Caco-2 (cell line): ENCODE data around the gene ALK. TPM values are rescaled to one million over a fixed set of nuclear protein-coding genes. Genes with fewer than 3 reads are reported as not detected.

ENCODE experiments used
- BruUV-seq: library from RNA; stranded (reverse); fragments of 400-500 nt; replicated peaks from 2 replicates; lab custom pipeline; 2021; lab: Mats Ljungman, UMichigan
- CTCF ChIA-PET: fragments of 300-600 bp; sonication (Branson Sonifier 250); formaldehyde crosslinking; loops from one replicate; lab custom pipeline; 2022; ENCODE audit warnings: antibody characterized with exemption; lab: Charles Lee
- POLR2A ChIA-PET: fragments of 300-600 bp; sonication (Branson Sonifier 250); formaldehyde crosslinking; loops from one replicate; lab custom pipeline; 2022; ENCODE audit warnings: antibody characterized with exemption; lab: Charles Lee
- DNase-seq, 2 experiments: peaks; one replicate each; pipeline versions ENCODE4 v3.0.0 to v3.0.0-alpha.2; 2020 to 2022
- H3K27me3 ChIP-seq: replicated peaks from 2 replicates; pipeline ENCODE4 v1.6.0; 2011; ENCODE audit warnings: low read length; ENCODE audit not compliant: control insufficient read depth, insufficient read depth
- H3K36me3 ChIP-seq: 2 replicates; pipeline ENCODE4 v1.5.1; 2011; ENCODE audit warnings: low read length; ENCODE audit not compliant: control insufficient read depth, insufficient read depth
- H3K4me1 ChIP-seq: fragments of 250-450 bp; sonication (Bioruptor Pico); 2 replicates; pipeline ENCODE4 v1.5.1; 2020; ENCODE audit warnings: mild to moderate bottlenecking
- H3K4me3 ChIP-seq: 2 replicates; pipeline ENCODE4 v1.5.1; 2011; ENCODE audit warnings: low read depth, mild to moderate bottlenecking, control low read depth, low read length
- H3K9me3 ChIP-seq: fragments of 250-450 bp; sonication (Bioruptor Pico); 2 replicates; pipeline ENCODE4 v1.5.1; 2020; ENCODE audit warnings: mild to moderate bottlenecking, moderate library complexity
- H3K27ac Mint-ChIP-seq: one replicate; pipeline ENCODE4 v1.8.0; 2022; ENCODE audit warnings: mixed read lengths; ENCODE audit not compliant: unreplicated experiment
- H3K27me3 Mint-ChIP-seq: one replicate; pipeline ENCODE4 v1.8.0; 2022; ENCODE audit warnings: mixed read lengths; ENCODE audit not compliant: insufficient read depth, unreplicated experiment
- H3K36me3 Mint-ChIP-seq: one replicate; pipeline ENCODE4 v1.8.0; 2022; ENCODE audit warnings: mild to moderate bottlenecking, mixed read lengths; ENCODE audit not compliant: insufficient read depth, unreplicated experiment
- H3K4me1 Mint-ChIP-seq: one replicate; pipeline ENCODE4 v1.8.0; 2022; ENCODE audit warnings: low read depth, mixed read lengths; ENCODE audit not compliant: unreplicated experiment
- H3K4me3 Mint-ChIP-seq: one replicate; pipeline ENCODE4 v1.8.0; 2022; ENCODE audit warnings: mild to moderate bottlenecking, moderate library complexity, mixed read lengths; ENCODE audit not compliant: unreplicated experiment
- H3K9me3 Mint-ChIP-seq: one replicate; pipeline ENCODE4 v1.8.0; 2022; ENCODE audit warnings: mixed read lengths; ENCODE audit not compliant: unreplicated experiment
- intact Hi-C: fragments of 100-400 bp; cut with micrococcal nuclease; formaldehyde crosslinking; loops from one replicate; pipeline ENCODE4 v1.10.0; 2022; ENCODE audit not compliant: unreplicated experiment
- total RNA-seq: library from RNA; stranded (reverse); gene quantifications from 2 replicates; pipeline ENCODE4 v1.2.3, GENCODE V29; 2022
- TF ChIP-seq, protein P1 (sequence below), 2 experiments: fragments of 200-600 bp in 1 of 2; IDR thresholded peaks; 1 replicate in 1 of 2; 2 replicates in 1 of 2; pipeline versions ENCODE4 v1.5.1 to v1.8.0; 2011 to 2022; ENCODE audit warnings: antibody characterized with exemption in 1 of 2, control low read depth in 1 of 2, inconsistent platforms in 1 of 2, low read depth in 1 of 2, low read length in 1 of 2, mild to moderate bottlenecking in 1 of 2, moderate library complexity in 1 of 2; ENCODE audit not compliant: insufficient read depth in 1 of 2, severe bottlenecking in 1 of 2, unreplicated experiment in 1 of 2

ALK gene
- total RNA-seq, 1 experiment from 2014 or later: 0.11 TPM

DNA sequence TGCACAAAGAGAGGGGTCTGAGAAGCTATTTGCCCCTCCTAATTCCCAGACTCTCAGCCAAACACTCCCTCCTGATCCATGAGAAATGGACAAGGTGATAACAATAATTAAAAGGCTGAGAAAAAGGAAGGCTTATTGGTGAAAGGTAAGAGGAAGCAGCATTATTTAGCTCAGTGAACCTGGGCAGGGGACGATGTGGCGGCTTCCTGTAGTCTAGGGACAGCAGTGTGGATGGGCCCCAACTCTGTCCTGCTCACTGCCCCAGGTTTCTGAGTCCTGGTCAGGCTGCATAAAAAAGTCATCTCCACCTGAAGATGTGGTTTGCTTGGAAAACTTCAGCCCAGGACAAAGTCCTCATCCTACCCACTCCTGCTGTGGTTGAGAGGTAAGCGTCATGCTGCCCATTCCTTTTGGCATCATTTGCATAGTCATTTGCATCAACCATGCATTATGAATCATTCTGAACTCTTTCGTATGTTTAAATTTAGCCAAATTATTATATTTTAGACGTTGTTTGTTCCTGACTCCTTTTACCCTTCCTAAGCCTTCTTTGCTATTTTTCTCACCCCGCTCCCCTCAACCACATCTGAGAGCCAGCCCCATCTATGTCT is 679.3 kb downstream of the ALK start:
- H3K4me3 ChIP-seq: no peak overlapping the region
- H3K36me3 ChIP-seq: no peaks in the 10 kb centered on the region
- ChIA-PET POLR2A (no interaction called here), CTCF (no interaction called here)
- no peaks in the 10 kb centered on the region for H3K4me1 ChIP-seq
- peaks cover 18% of the 10 kb centered on the region for H3K27me3 Mint-ChIP-seq
- H3K27me3 ChIP-seq: no peaks in the 10 kb centered on the region
- no TSS peak for BruUV-seq
- no peak overlapping the region for H3K27ac Mint-ChIP-seq
- H3K36me3 Mint-ChIP-seq: no peaks in the 10 kb centered on the region
- H3K4me3 Mint-ChIP-seq: no peak overlapping the region
- no peaks in the 10 kb centered on the region for H3K9me3 Mint-ChIP-seq
- H3K4me1 Mint-ChIP-seq: no peaks in the 10 kb centered on the region
- DNase-seq: no peak
- intact Hi-C loops: no loop called here
- TF ChIP-seq, protein P1, sequence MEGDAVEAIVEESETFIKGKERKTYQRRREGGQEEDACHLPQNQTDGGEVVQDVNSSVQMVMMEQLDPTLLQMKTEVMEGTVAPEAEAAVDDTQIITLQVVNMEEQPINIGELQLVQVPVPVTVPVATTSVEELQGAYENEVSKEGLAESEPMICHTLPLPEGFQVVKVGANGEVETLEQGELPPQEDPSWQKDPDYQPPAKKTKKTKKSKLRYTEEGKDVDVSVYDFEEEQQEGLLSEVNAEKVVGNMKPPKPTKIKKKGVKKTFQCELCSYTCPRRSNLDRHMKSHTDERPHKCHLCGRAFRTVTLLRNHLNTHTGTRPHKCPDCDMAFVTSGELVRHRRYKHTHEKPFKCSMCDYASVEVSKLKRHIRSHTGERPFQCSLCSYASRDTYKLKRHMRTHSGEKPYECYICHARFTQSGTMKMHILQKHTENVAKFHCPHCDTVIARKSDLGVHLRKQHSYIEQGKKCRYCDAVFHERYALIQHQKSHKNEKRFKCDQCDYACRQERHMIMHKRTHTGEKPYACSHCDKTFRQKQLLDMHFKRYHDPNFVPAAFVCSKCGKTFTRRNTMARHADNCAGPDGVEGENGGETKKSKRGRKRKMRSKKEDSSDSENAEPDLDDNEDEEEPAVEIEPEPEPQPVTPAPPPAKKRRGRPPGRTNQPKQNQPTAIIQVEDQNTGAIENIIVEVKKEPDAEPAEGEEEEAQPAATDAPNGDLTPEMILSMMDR (IDR thresholded peaks at IDR 0.05; ENCODE audit: insufficient read depth in 1 of 2, low read depth in 1 of 2, low read length in 1 of 2, severe bottlenecking in 1 of 2, unreplicated experiment in 1 of 2): no peak
- no peaks in the 10 kb centered on the region for H3K9me3 ChIP-seq

DNA sequence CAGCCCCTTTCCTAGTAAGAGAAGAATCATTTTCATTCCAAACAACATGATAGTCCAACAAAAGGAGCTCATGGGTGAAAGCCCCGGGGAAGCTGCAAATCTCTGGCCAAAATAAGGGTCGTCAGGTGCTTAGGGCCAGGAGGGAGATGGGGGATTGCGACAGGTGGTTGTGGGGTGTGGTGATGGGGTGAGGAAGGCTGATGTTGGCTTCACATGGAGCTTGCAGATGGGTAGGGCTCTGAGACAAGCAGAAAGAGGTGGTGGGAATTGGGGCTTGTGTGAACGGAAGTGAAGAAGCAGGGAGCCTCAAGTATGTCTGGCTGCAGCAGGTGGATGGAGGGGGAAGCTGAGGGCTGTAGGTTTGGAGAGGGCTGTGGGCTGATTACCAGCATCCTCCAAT is 680.0 kb downstream of the ALK start:
- TF ChIP-seq, protein P1 (IDR thresholded peaks at IDR 0.05; ENCODE audit: insufficient read depth in 1 of 2, low read depth in 1 of 2, low read length in 1 of 2, severe bottlenecking in 1 of 2, unreplicated experiment in 1 of 2): no peak
- intact Hi-C loops: no loop called here
- no TSS peak for BruUV-seq
- Histone ChIP-seq H3K9me3 (no peaks in the 10 kb centered on the region), H3K36me3 (no peaks in the 10 kb centered on the region), H3K4me3 (no peak overlapping the region), H3K4me1 (no peaks in the 10 kb centered on the region), H3K27me3 (no peaks in the 10 kb centered on the region)
- Mint-ChIP-seq H3K4me3 (no peak overlapping the region), H3K9me3 (no peaks in the 10 kb centered on the region), H3K27me3 (peaks cover 24% of the 10 kb centered on the region), H3K27ac (no peak overlapping the region), H3K36me3 (no peaks in the 10 kb centered on the region), H3K4me1 (no peaks in the 10 kb centered on the region)
- POLR2A ChIA-PET: no interaction called here
- CTCF ChIA-PET: no interaction called here
- no peak for DNase-seq

DNA sequence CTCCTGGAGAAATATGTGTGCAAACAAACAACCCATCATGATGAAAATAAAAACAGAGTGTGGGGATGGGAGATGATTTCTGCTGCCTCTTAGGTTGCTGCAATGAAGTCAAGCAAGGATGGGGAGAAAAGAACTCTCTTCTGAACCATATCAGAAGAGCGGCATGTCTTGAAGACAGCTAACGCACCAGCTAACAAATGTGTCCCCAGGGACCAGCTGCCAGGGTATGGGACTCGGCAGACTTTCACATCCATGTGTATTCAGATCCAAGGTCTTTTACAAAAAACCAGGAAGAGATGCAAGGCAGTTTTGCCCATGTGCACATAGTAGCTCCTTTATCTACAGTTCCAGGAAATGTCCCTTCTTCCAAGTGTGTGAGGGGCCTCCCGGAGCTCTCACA is 680.8 kb downstream of the ALK start:
- ChIA-PET CTCF (no interaction called here), POLR2A (no interaction called here)
- H3K4me1 Mint-ChIP-seq: no peaks in the 10 kb centered on the region
- no peak overlapping the region for H3K4me3 Mint-ChIP-seq
- no peak for DNase-seq
- no TSS peak for BruUV-seq
- no peaks in the 10 kb centered on the region for H3K9me3 Mint-ChIP-seq
- Histone ChIP-seq H3K9me3 (no peaks in the 10 kb centered on the region), H3K4me3 (no peak overlapping the region), H3K36me3 (no peaks in the 10 kb centered on the region), H3K27me3 (no peaks in the 10 kb centered on the region), H3K4me1 (no peaks in the 10 kb centered on the region)
- H3K36me3 Mint-ChIP-seq: no peaks in the 10 kb centered on the region
- TF ChIP-seq, protein P1 (IDR thresholded peaks at IDR 0.05; ENCODE audit: insufficient read depth in 1 of 2, low read depth in 1 of 2, low read length in 1 of 2, severe bottlenecking in 1 of 2, unreplicated experiment in 1 of 2): no peak
- intact Hi-C loops: no loop called here
- H3K27me3 Mint-ChIP-seq: peaks cover 24% of the 10 kb centered on the region
- H3K27ac Mint-ChIP-seq: no peak overlapping the region
